HEK293 (cell line): ENCODE measurements around the gene NLRP1.

Experiments used
- CTCF ChIA-PET: fragments of 350-600 bp; formaldehyde crosslinking; extraction: SDS; loops from one replicate; lab custom pipeline; 2021; ENCODE audit warnings: antibody characterized with exemption; lab: Yijun Ruan, JAX
- POLR2A ChIA-PET: fragments of 300-600 bp; formaldehyde crosslinking; extraction: SDS; loops from one replicate; lab custom pipeline; 2020; ENCODE audit warnings: antibody characterized with exemption, inconsistent platforms; lab: Yijun Ruan, JAX
- H3K27ac ChIP-seq: fragments of 200-500 bp; sonication (Bioruptor generic); 2 replicates; pipeline ENCODE4 v1.5.1; 2014; ENCODE audit warnings: low read depth, low read length, control low read depth, inconsistent platforms; ENCODE audit errors: extremely low read depth
- H3K36me3 ChIP-seq, 2 experiments: fragments of 200-500 bp in 1 of 2; sonication (Bioruptor generic) in 1 of 2; 1 replicate in 1 of 2; 2 replicates in 1 of 2; pipeline ENCODE4 v1.5.1; 2014 to 2017; ENCODE audit warnings: inconsistent platforms in 2 of 2, low read length in 2 of 2; ENCODE audit not compliant: control insufficient read depth in 2 of 2, insufficient read depth in 1 of 2
- H3K4me1 ChIP-seq: fragments of 200-500 bp; sonication (Bioruptor generic); 2 replicates; pipeline ENCODE4 v1.5.1; 2014; ENCODE audit warnings: mild to moderate bottlenecking, low read length, inconsistent platforms; ENCODE audit not compliant: control insufficient read depth, insufficient read depth
- H3K4me3 ChIP-seq: 2 replicates; pipeline ENCODE4 v1.5.1; 2011; ENCODE audit warnings: low read depth, mild to moderate bottlenecking, control low read depth, low read length, moderate library complexity
- H3K9me3 ChIP-seq: fragments of 200-500 bp; sonication (Bioruptor generic); 2 replicates; pipeline ENCODE4 v1.5.1; 2014; ENCODE audit warnings: low read depth, low read length, inconsistent platforms; ENCODE audit not compliant: control insufficient read depth, insufficient read depth
- GLI4 ChIP-seq: fragments of 450-650 bp; formaldehyde crosslinking; IDR thresholded peaks from 2 replicates; pipeline ENCODE4 v1.5.1; 2016; ENCODE audit warnings: missing biosample characterization, missing genetic modification characterization
- HOXA7 ChIP-seq: sonication (generic); formaldehyde crosslinking; IDR thresholded peaks from 2 replicates; pipeline ENCODE4 v1.8.1; 2022; ENCODE audit warnings: missing genetic modification reagents, borderline replicate concordance
- OSR2 ChIP-seq: fragments of 450-650 bp; formaldehyde crosslinking; IDR thresholded peaks from 2 replicates; pipeline ENCODE4 v1.5.1; 2016; ENCODE audit warnings: missing biosample characterization, missing genetic modification characterization
- SCRT2 ChIP-seq: fragments of 450-650 bp; formaldehyde crosslinking; IDR thresholded peaks from 2 replicates; pipeline ENCODE4 v1.5.1; 2016; ENCODE audit warnings: missing biosample characterization, missing genetic modification characterization
- ZBTB10 ChIP-seq: fragments of 450-650 bp; formaldehyde crosslinking; IDR thresholded peaks from 2 replicates; pipeline ENCODE4 v1.5.1; 2016; ENCODE audit warnings: missing biosample characterization, missing genetic modification characterization
- ZBTB11 ChIP-seq: fragments of 450-650 bp; formaldehyde crosslinking; conservative IDR thresholded peaks from 2 replicates; pipeline ENCODE4 v1.5.1; 2016; ENCODE audit warnings: low read depth, missing biosample characterization, missing genetic modification characterization
- ZFP69B ChIP-seq: fragments of 450-650 bp; formaldehyde crosslinking; IDR thresholded peaks from 2 replicates; pipeline ENCODE4 v1.5.1; 2016; ENCODE audit warnings: missing biosample characterization, missing genetic modification characterization
- ZNF10 ChIP-seq: fragments of 450-650 bp; formaldehyde crosslinking; IDR thresholded peaks from 2 replicates; pipeline ENCODE4 v1.5.1; 2017; ENCODE audit warnings: missing biosample characterization, missing genetic modification characterization
- ZNF184 ChIP-seq: fragments of 450-650 bp; IDR thresholded peaks from 2 replicates; pipeline ENCODE4 v1.5.1; 2018; ENCODE audit warnings: missing biosample characterization, mild to moderate bottlenecking, missing genetic modification characterization
- ZNF221 ChIP-seq: fragments of 450-650 bp; formaldehyde crosslinking; IDR thresholded peaks from 2 replicates; pipeline ENCODE4 v1.5.1; 2017; ENCODE audit warnings: missing biosample characterization, missing genetic modification characterization, borderline replicate concordance
- ZNF223 ChIP-seq: fragments of 450-650 bp; formaldehyde crosslinking; IDR thresholded peaks from 2 replicates; pipeline ENCODE4 v1.5.1; 2016; ENCODE audit warnings: missing biosample characterization, missing genetic modification characterization
- ZNF280D ChIP-seq: fragments of 450-650 bp; formaldehyde crosslinking; IDR thresholded peaks from 2 replicates; pipeline ENCODE4 v1.5.1; 2016; ENCODE audit warnings: missing biosample characterization, missing genetic modification characterization
- ZNF366 ChIP-seq: fragments of 450-650 bp; formaldehyde crosslinking; conservative IDR thresholded peaks from 2 replicates; pipeline ENCODE4 v1.5.1; 2016; ENCODE audit warnings: missing biosample characterization, missing genetic modification characterization
- ZNF529 ChIP-seq: fragments of 450-650 bp; formaldehyde crosslinking; IDR thresholded peaks from 2 replicates; pipeline ENCODE4 v1.5.1; 2017; ENCODE audit warnings: missing genetic modification characterization, missing biosample characterization; ENCODE audit not compliant: insufficient replicate concordance
- ZNF549 ChIP-seq: fragments of 450-650 bp; IDR thresholded peaks from 2 replicates; pipeline ENCODE4 v1.5.1; 2018; ENCODE audit warnings: missing biosample characterization, missing genetic modification characterization, mild to moderate bottlenecking, inconsistent platforms, moderate library complexity
- ZNF558 ChIP-seq: fragments of 450-650 bp; formaldehyde crosslinking; IDR thresholded peaks from 2 replicates; pipeline ENCODE4 v1.5.1; 2016; ENCODE audit warnings: missing biosample characterization, missing genetic modification characterization
- ZNF645 ChIP-seq: fragments of 450-650 bp; formaldehyde crosslinking; IDR thresholded peaks from 2 replicates; pipeline ENCODE4; 2016; ENCODE audit warnings: missing biosample characterization, missing genetic modification characterization
- ZNF785 ChIP-seq: fragments of 450-650 bp; formaldehyde crosslinking; IDR thresholded peaks from 2 replicates; pipeline ENCODE4 v1.5.1; 2016; ENCODE audit warnings: missing biosample characterization, missing genetic modification characterization

NLRP1 gene

GRCh38 chr17:5480962-5481361 lies 103.3 kb downstream of the NLRP1 start (continued):
- TF ChIP-seq ZBTB11 (tag by site-specific recombination) (no peak), ZNF366 (tag by site-specific recombination) (no peak), ZNF10 (no peak)

- TF ChIP-seq ZNF549 (tag by site-specific recombination) = no peak
- TF ChIP-seq HOXA7 (CRISPR knock-in tag) = no peak
- TF ChIP-seq ZNF223 (tag by site-specific recombination) = no peak
- no peak for TF ChIP-seq ZFP69B (tag by site-specific recombination)
- no peak for TF ChIP-seq ZBTB10
- TF ChIP-seq ZNF280D (tag by site-specific recombination) = no peak
- TF ChIP-seq GLI4 (tag by site-specific recombination) = no peak
- TF ChIP-seq ZNF529 (tag by site-specific recombination) = no peak
- no peak for TF ChIP-seq ZNF221 (tag by site-specific recombination)
- no peak for TF ChIP-seq ZNF645 (tag by site-specific recombination)
- TF ChIP-seq SCRT2 (tag by site-specific recombination) = no peak
- no peak for TF ChIP-seq ZNF558
- no peak for TF ChIP-seq ZNF785 (tag by site-specific recombination)
- no peak for TF ChIP-seq ZNF184 (tag by site-specific recombination)
- TF ChIP-seq OSR2 (tag by site-specific recombination) = no peak
- TF ChIP-seq, all 188 proteins: peak for 0
- H3K4me3 ChIP-seq = no peak overlapping the region
- no peaks in the 10 kb centered on the region for H3K4me1 ChIP-seq
- peaks cover 90 to 96% of the 10 kb centered on the region in 2 experiments for H3K36me3 ChIP-seq
- CTCF ChIA-PET = no interaction called here
- H3K27ac ChIP-seq = no peak overlapping the region
- POLR2A ChIA-PET = no interaction called here
- H3K9me3 ChIP-seq = no peaks in the 10 kb centered on the region; the same call in 1 of the 2 replicates
Measured at GRCh38 chr17:5478992-5479391, 105.3 kb downstream of the NLRP1 start.
